ENCODE measurements around the gene MYEF2. TPM values are rescaled to one million over a fixed set of nuclear protein-coding genes. Genes with fewer than 3 reads are reported as not detected.
A peak's percentile ranks its signal among the peaks of the same experiment; 100 is the strongest.

Gene MYEF2, protein sequence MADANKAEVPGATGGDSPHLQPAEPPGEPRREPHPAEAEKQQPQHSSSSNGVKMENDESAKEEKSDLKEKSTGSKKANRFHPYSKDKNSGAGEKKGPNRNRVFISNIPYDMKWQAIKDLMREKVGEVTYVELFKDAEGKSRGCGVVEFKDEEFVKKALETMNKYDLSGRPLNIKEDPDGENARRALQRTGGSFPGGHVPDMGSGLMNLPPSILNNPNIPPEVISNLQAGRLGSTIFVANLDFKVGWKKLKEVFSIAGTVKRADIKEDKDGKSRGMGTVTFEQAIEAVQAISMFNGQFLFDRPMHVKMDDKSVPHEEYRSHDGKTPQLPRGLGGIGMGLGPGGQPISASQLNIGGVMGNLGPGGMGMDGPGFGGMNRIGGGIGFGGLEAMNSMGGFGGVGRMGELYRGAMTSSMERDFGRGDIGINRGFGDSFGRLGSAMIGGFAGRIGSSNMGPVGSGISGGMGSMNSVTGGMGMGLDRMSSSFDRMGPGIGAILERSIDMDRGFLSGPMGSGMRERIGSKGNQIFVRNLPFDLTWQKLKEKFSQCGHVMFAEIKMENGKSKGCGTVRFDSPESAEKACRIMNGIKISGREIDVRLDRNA
- total RNA-seq: 18.8 TPM
- long read RNA-seq, partial matches to known transcripts: 0 of 13 reads
- long read RNA-seq, other reads (novel, unspliced or antisense): 13 of 13 reads

DNA sequence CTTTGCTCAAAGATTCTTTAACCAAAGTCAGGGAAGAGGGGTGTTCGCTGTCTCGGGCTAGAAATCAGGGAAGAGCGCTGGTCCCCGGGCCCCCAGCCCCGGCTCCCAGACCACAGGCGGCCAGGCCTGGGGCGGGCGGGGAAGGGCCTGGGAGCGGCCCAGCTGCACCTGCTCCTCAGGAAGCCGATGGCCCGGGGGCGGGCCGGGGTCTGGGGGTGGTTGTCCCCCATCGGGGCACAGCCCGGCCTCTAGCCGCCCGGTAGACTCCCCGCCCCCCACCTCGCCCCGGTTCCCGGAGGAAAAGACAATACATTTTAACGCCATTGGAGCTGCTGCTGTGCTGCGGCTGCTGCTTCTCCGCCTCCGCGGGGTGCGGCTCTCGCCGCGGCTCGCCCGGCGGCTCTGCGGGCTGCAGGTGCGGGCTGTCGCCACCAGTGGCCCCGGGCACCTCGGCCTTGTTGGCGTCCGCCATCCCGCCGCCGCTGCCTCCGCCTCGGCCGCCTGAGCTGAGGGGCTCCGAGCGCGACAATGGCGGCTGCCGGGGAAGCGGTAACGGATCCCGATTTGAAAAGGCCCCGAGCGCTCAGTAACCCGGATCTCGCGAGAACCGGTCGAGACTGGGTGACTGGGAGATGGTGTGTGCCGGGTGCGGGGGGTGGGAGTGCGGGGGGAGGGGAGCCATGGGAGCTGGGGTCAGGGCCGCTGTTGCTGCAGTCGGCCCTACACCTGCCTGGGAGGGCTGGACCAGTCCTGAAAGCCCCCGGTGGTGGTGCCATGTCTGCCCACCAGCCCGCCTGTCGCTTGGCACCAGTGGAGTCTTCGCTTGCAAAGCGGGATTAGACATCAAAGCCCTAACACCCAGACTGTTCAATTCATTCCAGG is at the start of gene MYEF2:
Gene MYEF2, minus strand, starts transcription at position 530 of the 882 bp plus-strand sequence. Its CDS starts 58 bp downstream, at position 472.
- peak; percentile 80 for DNase-seq
- H3K27ac ChIP-seq: peak within 1 kb of the TSS; percentile 74

DNA sequence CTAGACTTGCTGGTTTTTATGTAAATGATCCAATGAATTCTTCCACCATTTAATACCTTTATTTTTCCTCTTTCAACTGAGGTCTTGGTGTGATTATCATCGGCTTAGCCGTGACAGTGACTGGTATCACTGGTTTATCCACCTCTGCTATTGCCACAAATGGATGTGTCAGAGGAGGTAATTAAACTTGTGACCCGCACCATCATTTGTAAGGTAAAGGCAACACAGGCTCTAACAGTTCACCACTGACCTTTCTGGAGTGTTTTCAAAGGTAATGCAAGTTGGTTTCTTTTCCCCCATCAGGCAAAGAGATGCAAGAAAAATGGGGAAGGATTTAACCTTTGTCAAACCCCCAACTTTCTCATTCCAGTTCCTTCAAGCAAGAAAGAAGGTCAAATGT is 47.7 kb upstream of the MYEF2 start:
- Histone ChIP-seq H3K4me1 (no peaks in the 10 kb centered on the region), H3K4me3 (no peak overlapping the region), H3K27me3 (ENCODE audit: low read depth) (peaks cover 3% of the 10 kb centered on the region), H3K36me3 (no peaks in the 10 kb centered on the region), H3K27ac (no peak overlapping the region), H3K9me3 (no peaks in the 10 kb centered on the region)
- TF ChIP-seq, protein P1, sequence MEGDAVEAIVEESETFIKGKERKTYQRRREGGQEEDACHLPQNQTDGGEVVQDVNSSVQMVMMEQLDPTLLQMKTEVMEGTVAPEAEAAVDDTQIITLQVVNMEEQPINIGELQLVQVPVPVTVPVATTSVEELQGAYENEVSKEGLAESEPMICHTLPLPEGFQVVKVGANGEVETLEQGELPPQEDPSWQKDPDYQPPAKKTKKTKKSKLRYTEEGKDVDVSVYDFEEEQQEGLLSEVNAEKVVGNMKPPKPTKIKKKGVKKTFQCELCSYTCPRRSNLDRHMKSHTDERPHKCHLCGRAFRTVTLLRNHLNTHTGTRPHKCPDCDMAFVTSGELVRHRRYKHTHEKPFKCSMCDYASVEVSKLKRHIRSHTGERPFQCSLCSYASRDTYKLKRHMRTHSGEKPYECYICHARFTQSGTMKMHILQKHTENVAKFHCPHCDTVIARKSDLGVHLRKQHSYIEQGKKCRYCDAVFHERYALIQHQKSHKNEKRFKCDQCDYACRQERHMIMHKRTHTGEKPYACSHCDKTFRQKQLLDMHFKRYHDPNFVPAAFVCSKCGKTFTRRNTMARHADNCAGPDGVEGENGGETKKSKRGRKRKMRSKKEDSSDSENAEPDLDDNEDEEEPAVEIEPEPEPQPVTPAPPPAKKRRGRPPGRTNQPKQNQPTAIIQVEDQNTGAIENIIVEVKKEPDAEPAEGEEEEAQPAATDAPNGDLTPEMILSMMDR (IDR thresholded peaks at IDR 0.05): no peak
- intact Hi-C loops (cut with DNase I): no loop called here
- ATAC-seq (no peak), DNase-seq (no peak)

More for the DNA sequence above, at the start of gene MYEF2:
- peaks cover 10% of the 10 kb centered on the region for H3K27me3 ChIP-seq (ENCODE audit: low read depth)
- intact Hi-C loops (cut with DNase I): no loop called here
- TF ChIP-seq, protein P1 (IDR thresholded peaks at IDR 0.05): peak; percentile 14
- H3K4me1 ChIP-seq: no peaks in the 10 kb centered on the region
- ATAC-seq: peak; percentile 90 to 95
- H3K9me3 ChIP-seq: no peaks in the 10 kb centered on the region
- H3K36me3 ChIP-seq: no peaks in the 10 kb centered on the region
- H3K4me3 ChIP-seq: peak within 1 kb of the TSS; percentile 67

DNA sequence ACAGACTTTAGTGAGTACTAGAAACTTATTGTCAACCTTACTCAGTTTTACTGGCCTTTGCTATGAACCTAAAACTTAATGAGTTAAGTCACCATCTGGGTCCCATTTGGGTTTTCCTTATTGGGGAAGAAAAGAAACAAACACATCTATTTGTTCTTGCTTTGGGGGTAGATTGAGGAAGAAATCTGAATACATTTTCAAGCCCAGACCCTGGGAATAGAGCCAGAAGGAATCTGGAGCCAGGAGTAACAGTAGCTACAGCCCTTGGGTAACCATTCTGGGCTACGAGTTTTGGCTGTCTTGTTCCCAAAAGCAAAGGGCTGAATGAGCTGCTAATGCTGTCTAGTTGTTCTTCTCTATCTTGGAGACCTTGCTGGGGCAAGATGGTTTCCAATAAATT is 44.5 kb upstream of the MYEF2 start:
- ATAC-seq (no peak), DNase-seq (no peak)
- H3K4me3 ChIP-seq: no peak overlapping the region
- H3K4me1 ChIP-seq: no peaks in the 10 kb centered on the region
- intact Hi-C loops (cut with DNase I): no loop called here
- TF ChIP-seq, protein P1 (IDR thresholded peaks at IDR 0.05): no peak
- peaks cover 3% of the 10 kb centered on the region for H3K27me3 ChIP-seq (ENCODE audit: low read depth)
- no peaks in the 10 kb centered on the region for H3K36me3 ChIP-seq
- H3K27ac ChIP-seq: no peak overlapping the region
- H3K9me3 ChIP-seq: no peaks in the 10 kb centered on the region

DNA sequence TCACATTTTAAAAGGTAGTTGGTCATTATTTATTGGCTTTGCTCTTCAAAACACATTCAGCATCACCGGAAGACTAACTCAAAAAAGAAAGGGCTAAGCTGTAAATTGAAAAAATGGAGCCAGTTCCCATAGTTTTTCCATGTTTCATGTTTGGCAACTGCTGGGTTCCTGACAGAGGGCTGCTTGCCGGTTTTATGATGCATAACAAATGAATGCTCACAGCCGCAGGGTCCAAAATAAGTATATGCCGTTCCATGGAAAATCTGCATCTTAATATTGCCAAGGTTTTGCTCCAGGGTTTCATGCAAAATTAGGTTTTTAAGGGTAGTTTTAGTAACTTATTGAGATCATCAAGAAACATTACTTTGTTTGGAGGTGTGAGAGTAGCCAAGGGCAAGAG is 43.8 kb upstream of the MYEF2 start:
- no peak overlapping the region for H3K27ac ChIP-seq
- TF ChIP-seq, protein P1 (IDR thresholded peaks at IDR 0.05): no peak
- no peak for ATAC-seq
- intact Hi-C loops (cut with DNase I): no loop called here
- no peaks in the 10 kb centered on the region for H3K4me1 ChIP-seq
- no peak for DNase-seq
- H3K36me3 ChIP-seq: no peaks in the 10 kb centered on the region
- no peaks in the 10 kb centered on the region for H3K9me3 ChIP-seq
- no peak overlapping the region for H3K4me3 ChIP-seq
- H3K27me3 ChIP-seq (ENCODE audit: low read depth): peaks cover 3% of the 10 kb centered on the region

DNA sequence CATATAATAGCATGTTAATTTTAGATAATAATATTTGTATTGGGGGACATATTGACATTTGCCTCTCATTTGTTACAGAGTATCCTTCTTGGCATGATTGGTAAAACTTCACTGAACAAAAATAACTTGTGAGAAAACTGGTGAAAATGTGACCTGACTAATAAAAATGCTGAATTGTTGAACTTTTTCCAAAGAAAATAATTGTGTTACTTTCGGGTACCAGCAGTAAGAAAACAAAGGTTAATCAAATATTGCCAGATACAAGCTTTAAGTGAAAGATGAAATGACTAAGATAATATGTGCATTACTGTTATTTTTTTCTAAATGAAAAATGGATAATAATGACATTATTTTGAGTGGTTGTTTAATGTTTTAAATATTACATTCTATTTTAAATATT is 43.2 kb upstream of the MYEF2 start:
- peaks cover 3% of the 10 kb centered on the region for H3K27me3 ChIP-seq (ENCODE audit: low read depth)
- intact Hi-C loops (cut with DNase I): no loop called here
- TF ChIP-seq, protein P1 (IDR thresholded peaks at IDR 0.05): no peak
- ATAC-seq: no peak
- H3K9me3 ChIP-seq: no peaks in the 10 kb centered on the region
- H3K27ac ChIP-seq: no peak overlapping the region
- no peaks in the 10 kb centered on the region for H3K4me1 ChIP-seq
- H3K36me3 ChIP-seq: no peaks in the 10 kb centered on the region
- DNase-seq: no peak
- no peak overlapping the region for H3K4me3 ChIP-seq

Measured in lower lobe of right lung (tissue), 2 donors.